GM23338 (cell line): ENCODE measurements around the gene ZFR. TPM values are rescaled to one million over a fixed set of nuclear protein-coding genes. Genes with fewer than 3 reads are reported as not detected.

Experiments used
- ATAC-seq: fragments of 200-7000 bp; cut with Tn5 transposase; 3 replicates; pipeline ENCODE4 v1.9.1; 2020
- DNase-seq: peaks from one replicate; pipeline ENCODE4 v3.0.0-alpha.2; 2015; ENCODE audit warnings: low spot score
- H2AFZ ChIP-seq: fragments of 200-600 bp; sonication (generic); 2 replicates; pipeline ENCODE4 v1.8.0; 2016; ENCODE audit warnings: antibody characterized with exemption, mild to moderate bottlenecking, moderate library complexity
- H3F3A ChIP-seq: fragments of 200-600 bp; sonication (generic); replicated peaks from 2 replicates; pipeline ENCODE4 v1.8.0; 2017; ENCODE audit warnings: antibody characterized with exemption, mixed run types, low read depth
- H3K27ac ChIP-seq: fragments of 200-600 bp; sonication (generic); 2 replicates; pipeline ENCODE4 v1.6.1; 2016; ENCODE audit warnings: low read depth
- H3K27me3 ChIP-seq: fragments of 200-600 bp; sonication (generic); 2 replicates; pipeline ENCODE4 v1.8.0; 2016; ENCODE audit warnings: mild to moderate bottlenecking, mixed run types, moderate library complexity; ENCODE audit not compliant: insufficient read depth
- H3K36me3 ChIP-seq: fragments of 200-600 bp; sonication (generic); 2 replicates; pipeline ENCODE4 v1.8.0; 2016; ENCODE audit warnings: mild to moderate bottlenecking; ENCODE audit not compliant: insufficient read depth
- H3K4me1 ChIP-seq: fragments of 200-600 bp; sonication (generic); 2 replicates; pipeline ENCODE4 v1.8.0; 2016; ENCODE audit warnings: mild to moderate bottlenecking, moderate library complexity; ENCODE audit not compliant: insufficient read depth
- H3K4me2 ChIP-seq: fragments of 200-600 bp; sonication (generic); 2 replicates; pipeline ENCODE4 v1.7.1; 2017; ENCODE audit warnings: mixed run types
- H3K4me3 ChIP-seq: fragments of 200-600 bp; sonication (generic); 2 replicates; pipeline ENCODE4 v1.6.1; 2016; ENCODE audit warnings: mixed run types
- H3K79me2 ChIP-seq: fragments of 200-600 bp; sonication (generic); replicated peaks from 2 replicates; pipeline ENCODE4 v1.8.0; 2017; ENCODE audit warnings: mild to moderate bottlenecking; ENCODE audit not compliant: insufficient read depth
- H3K9me2 ChIP-seq: fragments of 200-600 bp; sonication (generic); 2 replicates; pipeline ENCODE4 v1.8.0; 2017; ENCODE audit not compliant: insufficient read depth
- H4K20me1 ChIP-seq: fragments of 200-600 bp; sonication (generic); replicated peaks from 2 replicates; pipeline ENCODE4 v1.8.0; 2017; ENCODE audit warnings: mild to moderate bottlenecking; ENCODE audit not compliant: insufficient read depth
- H3K27ac Mint-ChIP-seq: 2 replicates; pipeline ENCODE4 v1.8.0; 2020; ENCODE audit warnings: inconsistent platforms, mild to moderate bottlenecking, moderate library complexity, mixed read lengths
- H3K27me3 Mint-ChIP-seq: 3 replicates; pipeline ENCODE4 v1.8.0; 2022; ENCODE audit warnings: low read depth, mild to moderate bottlenecking, moderate library complexity, mixed read lengths, inconsistent platforms; ENCODE audit not compliant: insufficient read depth, poor library complexity
- H3K36me3 Mint-ChIP-seq: 3 replicates; pipeline ENCODE4 v1.8.0; 2021; ENCODE audit warnings: low read depth, mild to moderate bottlenecking, inconsistent platforms, moderate library complexity, mixed read lengths
- H3K4me1 Mint-ChIP-seq: 3 replicates; pipeline ENCODE4 v1.8.0; 2020; ENCODE audit warnings: mild to moderate bottlenecking, inconsistent platforms, mixed read lengths
- H3K4me3 Mint-ChIP-seq: 3 replicates; pipeline ENCODE4 v1.8.0; 2021; ENCODE audit warnings: moderate library complexity, mild to moderate bottlenecking, inconsistent platforms, mixed read lengths
- H3K9me3 Mint-ChIP-seq: 3 replicates; pipeline ENCODE4 v1.8.0; 2020; ENCODE audit warnings: moderate library complexity, mild to moderate bottlenecking, inconsistent platforms, mixed read lengths
- CREB1 ChIP-seq: fragments of 250-450 bp; sonication (Bioruptor Pico); IDR thresholded peaks from 2 replicates; pipeline ENCODE4 v1.5.0; 2020; ENCODE audit warnings: low read depth, mild to moderate bottlenecking, moderate library complexity
- ETS1 ChIP-seq: IDR thresholded peaks from 2 replicates; pipeline ENCODE4 v1.6.1; 2016; ENCODE audit warnings: antibody characterized with exemption
- EZH2 ChIP-seq: fragments of 200-600 bp; sonication (generic); IDR thresholded peaks from one replicate; pipeline ENCODE4 v1.8.0; 2017; ENCODE audit warnings: antibody characterized with exemption, mild to moderate bottlenecking, low read depth; ENCODE audit not compliant: unreplicated experiment
- EZH2phosphoT487 ChIP-seq: fragments of 200-600 bp; sonication (generic); IDR thresholded peaks from one replicate; pipeline ENCODE4 v1.8.1; 2018; ENCODE audit warnings: antibody characterized with exemption; ENCODE audit not compliant: unreplicated experiment
- JUNB ChIP-seq: IDR thresholded peaks from one replicate; pipeline ENCODE4 v1.6.1; 2016; ENCODE audit warnings: antibody characterized with exemption; ENCODE audit not compliant: unreplicated experiment
- NANOG ChIP-seq: IDR thresholded peaks from 2 replicates; pipeline ENCODE4 v1.6.1; 2016; ENCODE audit warnings: antibody characterized with exemption, borderline replicate concordance
- POLR2AphosphoS5 ChIP-seq: IDR thresholded peaks from 2 replicates; pipeline ENCODE4 v1.6.1; 2016; ENCODE audit warnings: antibody characterized with exemption, low read depth
- REST ChIP-seq: IDR thresholded peaks from one replicate; pipeline ENCODE4 v1.6.1; 2018; ENCODE audit warnings: antibody characterized with exemption; ENCODE audit not compliant: unreplicated experiment
- STAT1 ChIP-seq: IDR thresholded peaks from one replicate; pipeline ENCODE4 v1.6.1; 2016; ENCODE audit warnings: antibody characterized with exemption; ENCODE audit not compliant: unreplicated experiment
- ZNF114 ChIP-seq: fragments of 250-450 bp; sonication (Bioruptor Pico); IDR thresholded peaks from 2 replicates; pipeline ENCODE4 v1.5.0; 2020; ENCODE audit warnings: mild to moderate bottlenecking, moderate library complexity
- ZNF331 ChIP-seq: fragments of 250-450 bp; sonication (Bioruptor Pico); IDR thresholded peaks from 2 replicates; pipeline ENCODE4 v1.5.0; 2020; ENCODE audit warnings: low read depth, mild to moderate bottlenecking, moderate library complexity
- ZNF462 ChIP-seq: fragments of 250-450 bp; sonication (Bioruptor Pico); IDR thresholded peaks from 2 replicates; pipeline ENCODE4 v1.5.0; 2020; ENCODE audit warnings: mild to moderate bottlenecking, moderate library complexity
- polyA plus RNA-seq: library from polyadenylated mRNA; unstranded; fragments of >200 nt; fragmentation: Nextera tagmentation; extraction: Ambion mirVana; gene quantifications from 2 replicates; pipeline ENCODE4 v1.2.1, GENCODE V29; 2016
- total RNA-seq: library from RNA; depleted of rRNA; stranded (reverse); fragments of >200 nt; shearing (Covaris generic); gene quantifications from 2 replicates; pipeline ENCODE4 v1.2.3, GENCODE V29; 2014
- TF ChIP-seq, protein P1 (sequence below), 2 experiments: fragments of 200-600 bp in 1 of 2; sonication (generic) in 1 of 2; conservative IDR thresholded peaks; 2 replicates each; pipeline versions ENCODE4 v1.5.1 to v1.6.1; 2016 to 2017; ENCODE audit warnings: antibody characterized with exemption in 2 of 2, low read depth in 2 of 2, mild to moderate bottlenecking in 2 of 2, moderate library complexity in 1 of 2

The ZFR gene
- total and polyA plus RNA-seq, 2 experiments from 2014 or later = 92.4 to 103 TPM

GRCh38 chr5:32435383-32435782 lies 9.2 kb downstream of the ZFR start:
- no peak for ATAC-seq
- no peaks in the 10 kb centered on the region for H3K27me3 ChIP-seq
- H3F3A ChIP-seq = no peaks in the 10 kb centered on the region
- no peaks in the 10 kb centered on the region for H3K9me3 Mint-ChIP-seq
- H2AFZ ChIP-seq = no peak overlapping the region
- DNase-seq = no peak
- no peak overlapping the region for H3K27ac ChIP-seq
- no peak overlapping the region for H3K4me2 ChIP-seq
- peaks cover 100% of the 10 kb centered on the region for H3K79me2 ChIP-seq
- H3K4me1 Mint-ChIP-seq = peaks cover 23% of the 10 kb centered on the region; the same call in 2 of the 3 replicates
- TF ChIP-seq CREB1 (CRISPR knock-in tag) = no peak
- no peak for TF ChIP-seq ETS1
- TF ChIP-seq ZNF114 (CRISPR knock-in tag) = no peak
- no peak for TF ChIP-seq NANOG
- TF ChIP-seq, protein P1, sequence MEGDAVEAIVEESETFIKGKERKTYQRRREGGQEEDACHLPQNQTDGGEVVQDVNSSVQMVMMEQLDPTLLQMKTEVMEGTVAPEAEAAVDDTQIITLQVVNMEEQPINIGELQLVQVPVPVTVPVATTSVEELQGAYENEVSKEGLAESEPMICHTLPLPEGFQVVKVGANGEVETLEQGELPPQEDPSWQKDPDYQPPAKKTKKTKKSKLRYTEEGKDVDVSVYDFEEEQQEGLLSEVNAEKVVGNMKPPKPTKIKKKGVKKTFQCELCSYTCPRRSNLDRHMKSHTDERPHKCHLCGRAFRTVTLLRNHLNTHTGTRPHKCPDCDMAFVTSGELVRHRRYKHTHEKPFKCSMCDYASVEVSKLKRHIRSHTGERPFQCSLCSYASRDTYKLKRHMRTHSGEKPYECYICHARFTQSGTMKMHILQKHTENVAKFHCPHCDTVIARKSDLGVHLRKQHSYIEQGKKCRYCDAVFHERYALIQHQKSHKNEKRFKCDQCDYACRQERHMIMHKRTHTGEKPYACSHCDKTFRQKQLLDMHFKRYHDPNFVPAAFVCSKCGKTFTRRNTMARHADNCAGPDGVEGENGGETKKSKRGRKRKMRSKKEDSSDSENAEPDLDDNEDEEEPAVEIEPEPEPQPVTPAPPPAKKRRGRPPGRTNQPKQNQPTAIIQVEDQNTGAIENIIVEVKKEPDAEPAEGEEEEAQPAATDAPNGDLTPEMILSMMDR (conservative IDR thresholded peaks at IDR 0.05; ENCODE audit: low read depth in 2 of 2) = no peak
- no peak for TF ChIP-seq EZH2phosphoT487
- TF ChIP-seq REST = no peak
- TF ChIP-seq ZNF331 (CRISPR knock-in tag) = no peak
- no peak for TF ChIP-seq STAT1
- no peak for TF ChIP-seq POLR2AphosphoS5
- TF ChIP-seq JUNB = no peak
- TF ChIP-seq EZH2 = no peak
- TF ChIP-seq ZNF462 (CRISPR knock-in tag) = no peak
- H4K20me1 ChIP-seq = peaks cover 59% of the 10 kb centered on the region
- peaks cover 2% of the 10 kb centered on the region; the same call in 1 of the 3 replicates for H3K36me3 Mint-ChIP-seq
- no peaks in the 10 kb centered on the region for H3K9me2 ChIP-seq
- H3K27ac Mint-ChIP-seq = no peak overlapping the region
- peaks cover 2% of the 10 kb centered on the region for H3K27me3 Mint-ChIP-seq
- H3K36me3 ChIP-seq = no peaks in the 10 kb centered on the region
- no peak overlapping the region for H3K4me3 ChIP-seq
- no peak overlapping the region for H3K4me3 Mint-ChIP-seq
- peaks cover 21% of the 10 kb centered on the region for H3K4me1 ChIP-seq
